GM18861 (cell line): Measurements from ENCODE around the gene STXBP4.

Source experiments
- ATAC-seq: cut with Tn5 transposase; IDR thresholded peaks from one replicate; pipeline ENCODE4 v1.9.1; 2021; ENCODE audit not compliant: unreplicated experiment

Gene STXBP4

DNA sequence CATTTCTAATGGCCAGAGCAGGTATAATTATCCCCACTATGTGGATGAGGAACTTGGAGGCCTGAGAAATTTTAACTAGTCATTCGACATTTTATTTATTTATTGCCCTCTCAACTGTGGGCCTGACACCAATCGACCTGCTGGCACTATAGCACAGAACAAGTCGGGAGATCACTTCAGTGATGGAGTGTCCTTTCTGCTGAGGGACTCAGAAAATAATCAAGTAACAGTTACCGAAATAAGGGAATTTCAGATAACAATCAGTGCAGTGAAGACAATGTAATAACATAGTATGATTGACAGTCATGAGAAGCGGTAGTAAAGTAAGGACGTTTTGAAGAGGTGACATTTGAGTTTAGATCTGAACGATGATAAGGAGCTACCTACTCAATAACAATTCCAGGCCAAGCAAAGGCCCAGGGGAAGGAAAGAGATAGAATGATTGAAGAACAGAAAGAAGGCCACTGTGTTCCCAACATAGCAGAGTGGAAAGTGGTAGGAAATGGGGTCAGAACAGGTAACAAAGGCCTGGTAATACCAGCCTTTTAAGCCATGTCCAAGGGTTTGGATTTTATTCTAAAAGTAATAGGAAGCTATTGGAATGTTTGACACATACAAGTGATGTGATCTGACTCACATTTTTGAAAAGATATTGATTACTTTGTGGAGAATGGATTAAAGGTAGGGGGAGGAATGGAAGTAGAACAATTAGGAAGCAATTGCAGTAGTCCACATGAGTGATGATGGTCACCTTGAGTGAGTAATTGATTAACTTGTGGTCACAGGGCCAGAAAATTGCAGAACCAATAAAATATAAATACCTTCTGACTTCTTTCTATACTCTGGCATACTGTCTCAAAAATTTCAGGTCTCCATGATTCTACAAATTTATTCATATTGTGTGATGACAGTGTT lies 1.4 kb downstream of the STXBP4 start:
- ATAC-seq: no peak

DNA sequence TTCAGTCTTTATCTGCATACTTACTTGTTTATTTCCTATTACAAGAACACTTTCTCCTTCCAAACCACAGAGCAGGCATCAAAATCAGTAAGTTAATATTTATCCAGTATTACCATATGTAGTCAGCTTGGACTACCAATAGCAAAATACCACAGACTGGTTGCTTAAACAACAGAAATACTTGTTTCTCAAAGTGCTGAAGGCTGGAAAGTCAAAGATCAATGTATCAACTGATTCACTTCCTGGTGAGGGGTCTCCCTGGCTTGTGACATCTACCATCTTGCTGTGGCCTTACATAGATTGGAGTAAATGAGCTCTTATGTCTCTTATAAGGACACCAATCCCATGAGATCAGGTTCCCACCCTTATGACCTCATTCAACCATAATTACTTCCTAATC lies 2.6 kb downstream of the STXBP4 start:
- peak; percentile 43 for ATAC-seq

DNA sequence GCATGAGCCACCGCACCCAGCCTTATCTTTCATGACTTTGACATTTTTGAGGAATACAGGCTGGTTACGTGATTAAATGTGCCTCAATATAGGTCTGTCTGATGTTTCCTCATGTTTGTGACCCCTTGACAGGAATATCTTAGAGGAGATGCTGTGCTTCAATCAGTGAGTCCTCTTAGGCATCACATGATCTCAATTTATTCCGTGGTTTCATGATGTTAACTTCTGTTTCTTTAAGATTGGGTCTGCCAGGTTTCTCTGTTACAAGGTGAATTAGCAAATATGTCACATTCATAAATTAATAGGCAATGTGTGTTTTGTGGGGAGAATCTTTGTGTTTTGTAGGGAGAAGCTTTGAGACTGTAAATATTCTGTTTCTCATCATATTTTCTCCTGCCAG lies 3.3 kb downstream of the STXBP4 start:
- no peak for ATAC-seq

DNA sequence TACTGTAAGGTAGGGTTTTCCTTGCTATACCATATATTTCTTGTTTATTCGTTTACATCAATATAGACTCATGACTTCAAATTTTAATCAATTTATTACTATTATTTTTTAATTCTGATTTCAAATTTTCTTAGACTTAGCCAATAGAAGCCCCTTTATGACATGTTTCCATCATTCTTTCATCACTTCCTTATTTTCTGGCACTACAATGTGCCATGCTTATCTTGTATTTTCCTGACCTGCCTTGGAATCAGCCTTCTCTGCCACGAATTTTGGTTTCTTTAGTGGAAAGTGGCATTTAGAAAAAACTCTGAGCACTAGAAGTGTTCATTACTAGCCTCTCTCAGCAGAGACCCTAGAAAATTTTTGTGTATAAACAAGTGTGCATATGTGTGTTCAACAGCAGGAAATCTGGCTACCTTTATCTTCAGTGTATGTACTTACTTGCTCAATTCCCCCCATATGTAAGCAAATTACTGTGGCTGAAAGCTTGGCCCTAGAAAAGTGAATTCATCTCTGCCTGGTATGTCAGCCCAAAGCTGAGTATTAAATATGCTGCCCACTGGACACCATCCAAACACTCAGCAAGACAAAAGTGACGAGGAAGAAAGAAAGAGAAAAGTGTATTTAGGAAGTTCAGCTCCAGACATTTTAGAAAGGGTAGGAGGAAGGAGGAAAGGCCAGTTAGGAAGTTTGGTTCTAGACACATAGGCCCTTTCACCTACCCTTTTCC lies 4.0 kb downstream of the STXBP4 start:
- ATAC-seq: no peak

DNA sequence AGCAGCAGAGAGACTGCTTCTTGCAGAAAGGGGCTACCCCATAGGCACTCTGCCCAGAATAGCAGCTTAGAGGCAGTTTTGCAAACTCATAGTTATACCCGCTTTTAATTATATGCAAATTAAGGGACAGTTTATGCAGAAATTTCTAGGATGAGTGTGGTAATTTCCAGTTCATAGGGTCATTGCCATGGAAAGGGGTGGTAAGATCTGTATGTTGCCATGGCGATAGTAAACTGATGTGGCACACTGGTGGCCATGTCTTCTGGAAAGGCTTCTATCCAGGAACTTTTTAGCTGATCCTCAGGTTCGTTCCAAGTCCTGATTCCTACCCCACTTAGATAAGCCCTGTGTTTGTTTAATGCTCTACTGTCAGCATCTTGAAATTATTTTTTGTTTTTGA lies 6.2 kb downstream of the STXBP4 start:
- ATAC-seq: no peak

DNA sequence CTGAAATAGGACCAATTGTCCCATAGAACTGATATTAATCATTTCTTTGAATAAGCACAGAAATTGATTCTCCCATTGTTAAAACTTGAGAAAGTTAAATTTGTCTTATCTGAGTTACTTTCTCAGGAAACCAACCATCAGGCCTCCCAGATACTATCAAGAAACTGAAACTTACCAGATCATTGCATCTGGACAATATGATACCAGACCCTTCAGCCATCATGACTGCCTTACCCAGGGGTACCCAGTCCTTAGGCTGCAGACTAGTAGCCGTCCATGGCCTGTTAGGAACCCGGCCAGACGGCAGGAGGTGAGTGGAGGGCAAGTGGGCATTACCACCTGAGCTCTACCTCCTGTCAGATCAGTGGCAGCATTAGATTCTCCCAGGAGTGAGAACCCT lies 7.8 kb downstream of the STXBP4 start:
- no peak for ATAC-seq

DNA sequence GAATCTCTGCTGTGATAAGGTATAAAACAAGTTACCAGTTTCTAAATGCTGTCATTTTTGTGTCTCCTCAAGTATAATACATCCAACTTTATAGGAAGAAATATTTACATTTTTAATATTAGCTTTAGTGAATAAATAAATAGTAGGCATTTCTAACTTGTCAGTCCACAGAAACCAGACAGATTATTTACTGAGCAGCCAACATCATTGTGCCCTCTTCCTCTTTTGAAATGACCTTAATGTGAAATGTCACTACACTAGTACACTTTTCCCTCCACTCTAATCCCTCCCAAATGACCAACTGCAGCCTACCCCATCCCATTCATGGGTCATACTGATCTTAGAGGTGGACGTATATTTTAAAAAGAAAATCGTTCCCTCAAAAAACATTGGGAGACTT lies 9.2 kb downstream of the STXBP4 start:
- ATAC-seq: no peak

DNA sequence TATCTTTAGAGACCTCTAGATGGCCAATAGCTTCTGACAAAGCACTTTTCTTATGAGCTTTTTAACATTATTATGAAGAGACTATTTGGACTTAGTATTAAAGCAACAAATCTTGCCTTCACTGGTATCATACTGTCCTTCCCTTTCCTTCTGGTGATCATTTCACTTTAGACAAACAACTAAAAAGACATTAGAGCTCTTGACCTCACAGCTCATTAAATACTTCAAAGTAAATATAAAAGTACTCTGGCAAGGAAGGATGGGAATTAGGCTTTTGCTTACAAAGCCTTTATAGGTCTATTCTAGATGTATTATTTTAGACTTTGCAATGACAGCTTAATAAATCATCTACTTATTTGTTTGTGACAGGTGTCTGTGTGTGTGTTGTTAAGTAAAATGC lies 11.1 kb downstream of the STXBP4 start:
- no peak for ATAC-seq

DNA sequence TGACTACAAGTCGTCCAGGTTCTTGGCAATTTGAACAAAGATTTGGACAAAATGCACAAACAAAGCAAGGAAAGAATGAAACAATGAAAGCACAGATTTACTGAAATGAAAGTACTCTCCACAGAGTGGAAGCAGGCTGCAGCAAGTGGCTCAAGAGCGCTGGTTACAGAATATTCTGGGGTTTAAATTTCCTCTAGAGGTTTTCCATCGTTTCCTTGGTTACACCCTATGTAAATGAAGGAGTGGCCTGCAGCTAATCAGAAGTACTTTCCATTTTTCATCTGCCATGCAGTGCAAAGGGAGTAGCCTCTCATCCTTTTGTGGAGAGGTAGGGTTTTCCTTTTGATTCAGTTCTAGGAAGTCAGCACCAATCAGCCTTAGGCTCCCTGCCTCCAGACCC lies 11.8 kb downstream of the STXBP4 start:
- no peak for ATAC-seq

DNA sequence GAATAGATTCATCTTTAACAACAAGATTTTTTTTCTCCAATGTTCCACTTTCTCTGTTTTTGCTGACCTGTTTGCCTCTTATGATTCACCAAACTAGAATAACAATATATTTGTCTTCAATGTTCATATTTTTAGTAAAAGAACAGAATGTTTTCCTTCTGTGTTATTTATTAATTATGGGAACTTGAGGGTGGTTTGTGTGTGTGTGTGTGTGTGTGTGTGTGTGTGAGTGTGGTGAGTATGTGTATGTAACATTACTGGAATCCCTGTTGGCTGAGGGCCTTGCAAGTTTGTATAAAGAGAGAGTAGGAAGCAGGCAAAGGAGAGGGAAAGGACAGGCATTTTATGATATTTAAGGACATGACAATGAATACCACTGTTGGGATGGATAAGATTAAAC lies 13.8 kb downstream of the STXBP4 start:
- ATAC-seq: no peak

DNA sequence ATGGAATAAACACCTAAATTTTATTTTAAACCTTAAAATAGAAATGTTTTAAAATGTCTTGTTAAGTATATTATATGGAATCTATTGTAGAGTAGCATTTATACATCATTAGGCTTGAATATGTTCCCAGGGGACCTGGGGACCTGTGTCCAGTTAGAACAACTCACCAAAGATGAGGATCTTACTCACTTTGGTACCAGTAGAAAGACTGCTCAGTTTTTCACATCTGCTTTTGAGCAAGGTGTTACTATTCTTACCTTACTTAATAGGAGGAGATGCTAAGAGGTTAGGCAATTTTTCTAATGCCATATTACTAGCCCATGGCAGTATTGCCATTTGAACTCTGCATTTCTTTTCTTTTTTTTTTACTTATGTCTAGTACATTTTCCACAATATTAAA lies 14.7 kb downstream of the STXBP4 start:
- no peak for ATAC-seq

DNA sequence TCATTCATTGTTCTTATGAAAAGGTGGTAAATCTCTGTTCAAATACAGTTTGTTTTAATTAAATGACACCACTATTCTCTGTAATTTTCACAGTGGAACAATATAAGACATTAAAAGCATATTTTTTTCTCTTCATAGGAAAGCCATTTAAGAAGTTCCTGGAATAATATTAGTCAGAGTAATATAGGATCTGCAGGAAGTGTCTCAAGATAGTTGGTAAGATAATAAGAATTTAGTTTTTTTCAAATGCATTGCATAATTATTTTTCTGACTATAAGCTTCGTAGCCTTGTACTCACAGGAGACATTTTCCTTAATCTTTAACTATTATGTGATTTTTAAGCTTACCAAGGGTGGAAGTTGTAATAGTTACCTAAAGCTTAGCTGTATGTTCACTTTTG lies 16.9 kb downstream of the STXBP4 start:
- no peak for ATAC-seq

DNA sequence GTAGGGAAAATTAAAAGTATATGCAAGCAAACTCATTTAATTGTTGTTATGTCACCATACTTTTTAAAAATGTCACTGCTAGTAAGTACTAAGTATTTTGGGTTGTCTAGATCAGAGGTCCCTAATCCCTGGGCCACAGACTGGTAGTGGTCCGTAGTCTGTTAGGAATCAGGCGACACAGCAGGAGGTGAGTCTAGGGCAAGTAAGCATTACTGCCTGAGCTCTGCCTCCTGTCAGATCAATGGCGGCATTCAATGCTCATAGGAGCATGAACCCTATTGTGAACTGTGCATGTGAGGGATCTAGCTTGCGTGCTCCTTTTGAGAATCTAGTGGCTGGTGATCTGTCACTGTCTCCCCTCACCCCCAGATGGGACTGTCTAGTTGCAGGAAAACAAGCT lies 21.6 kb downstream of the STXBP4 start:
- ATAC-seq: no peak

DNA sequence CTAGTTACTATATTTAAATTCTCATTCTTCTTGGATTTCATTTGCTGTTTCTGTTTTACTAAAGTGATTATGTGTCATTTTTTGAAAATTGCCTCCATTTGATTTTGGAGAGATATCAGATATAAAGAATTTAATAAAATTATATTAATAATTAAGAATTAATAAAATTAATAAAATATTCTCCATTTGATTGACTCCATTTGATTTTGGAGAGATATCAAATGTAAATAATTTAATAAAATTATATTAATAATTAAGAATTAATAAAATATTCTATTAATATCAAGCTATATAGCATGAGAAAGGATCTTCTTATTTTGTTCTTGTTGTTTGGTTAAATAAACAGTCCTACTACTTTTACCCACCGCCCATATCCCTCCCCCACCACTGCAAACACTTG lies 23.0 kb downstream of the STXBP4 start:
- ATAC-seq: no peak

DNA sequence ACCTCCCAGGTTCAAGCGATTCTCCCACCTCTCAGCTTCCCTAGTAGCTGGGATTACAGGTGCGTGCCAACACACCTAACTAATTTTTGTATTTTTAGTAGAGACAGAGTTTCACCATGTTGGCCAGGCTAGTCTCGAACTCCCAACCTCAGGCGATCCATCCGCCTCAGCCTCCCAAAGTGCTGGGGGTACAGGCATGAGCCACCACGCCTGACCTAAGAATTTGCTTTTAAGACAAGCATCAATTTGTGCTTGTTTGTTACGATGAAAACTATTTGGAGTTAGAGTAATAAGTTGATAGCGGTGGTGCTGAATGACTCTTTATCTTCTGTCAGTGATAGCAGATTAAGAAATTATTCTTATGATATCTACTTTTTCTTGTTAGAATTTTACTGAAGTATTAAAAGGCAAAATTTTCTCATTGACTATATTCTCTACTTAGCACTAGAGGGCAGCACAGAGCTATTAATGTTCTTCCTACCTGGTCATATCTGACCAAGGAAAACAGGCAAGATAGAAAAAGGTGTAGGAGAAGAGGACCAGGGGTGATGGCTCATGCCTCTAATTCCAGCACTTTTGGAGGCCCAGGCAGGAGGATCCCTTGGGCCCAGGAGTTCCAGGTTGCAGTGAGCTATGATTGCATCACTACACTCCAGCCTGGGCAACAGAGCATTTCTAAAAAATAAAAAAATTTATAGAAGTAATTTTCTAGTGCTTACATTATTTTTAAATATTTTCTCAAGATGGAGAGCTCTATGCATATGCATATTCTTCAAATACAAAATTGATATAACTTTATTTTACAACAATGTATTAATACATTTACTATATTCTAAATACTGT lies 24.5 kb downstream of the STXBP4 start:
- no peak for ATAC-seq

DNA sequence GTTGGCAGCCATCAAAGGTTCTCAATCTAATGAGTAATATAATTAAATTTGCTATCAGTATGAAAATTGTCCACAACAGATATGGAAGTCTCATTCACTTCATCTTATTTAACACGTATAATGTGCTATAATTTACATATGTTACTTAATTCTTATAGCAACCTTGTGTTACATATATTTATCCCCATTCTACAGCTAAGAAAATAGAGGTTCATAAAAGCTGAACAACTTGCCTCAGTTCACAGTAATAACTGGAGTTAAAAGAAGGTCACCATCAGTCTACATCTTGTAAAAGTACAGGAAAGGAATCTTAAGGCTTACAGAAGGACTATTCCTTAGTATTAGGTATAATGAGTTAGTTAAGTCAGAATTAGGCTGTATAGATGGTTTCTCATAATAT lies 27.9 kb downstream of the STXBP4 start:
- no peak for ATAC-seq

DNA sequence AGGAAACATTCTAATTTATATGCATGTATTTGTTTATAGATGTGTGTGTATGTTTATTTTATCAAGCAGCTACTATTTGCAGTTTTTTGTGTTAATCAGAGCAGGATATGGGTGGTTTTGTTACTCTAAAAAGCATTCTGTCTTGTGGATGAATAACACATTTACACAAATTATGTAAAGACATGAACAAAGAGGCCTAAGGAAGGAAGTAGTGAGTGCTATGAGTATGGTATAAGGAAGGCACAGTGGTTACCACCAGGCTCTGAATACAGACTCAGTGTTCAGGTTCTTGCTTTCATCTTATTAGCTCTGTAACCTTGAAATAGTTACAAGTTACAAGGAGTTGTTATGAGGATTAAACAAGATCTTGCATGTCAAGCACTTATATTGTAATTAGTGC lies 33.9 kb downstream of the STXBP4 start:
- no peak for ATAC-seq

DNA sequence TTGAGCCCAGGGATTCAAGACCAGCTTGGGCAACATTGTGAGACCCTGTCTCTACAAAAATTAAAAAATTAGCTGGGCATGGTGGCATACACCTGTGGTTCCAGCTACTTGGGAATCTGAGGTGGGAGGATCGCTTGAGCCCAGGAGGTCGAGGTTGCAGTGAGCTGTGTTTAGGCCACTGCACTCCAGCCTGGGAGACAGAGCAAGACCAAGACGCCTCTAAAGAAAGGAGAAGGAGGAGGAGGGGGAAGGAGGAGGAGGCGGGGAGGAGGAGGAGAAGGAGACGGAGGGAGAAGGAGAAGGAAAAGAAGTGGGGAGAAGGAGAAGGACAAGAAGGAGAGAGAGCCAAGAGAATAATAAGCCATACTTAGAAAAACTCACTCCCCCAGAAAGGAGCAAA lies 35.9 kb downstream of the STXBP4 start:
- ATAC-seq: no peak

DNA sequence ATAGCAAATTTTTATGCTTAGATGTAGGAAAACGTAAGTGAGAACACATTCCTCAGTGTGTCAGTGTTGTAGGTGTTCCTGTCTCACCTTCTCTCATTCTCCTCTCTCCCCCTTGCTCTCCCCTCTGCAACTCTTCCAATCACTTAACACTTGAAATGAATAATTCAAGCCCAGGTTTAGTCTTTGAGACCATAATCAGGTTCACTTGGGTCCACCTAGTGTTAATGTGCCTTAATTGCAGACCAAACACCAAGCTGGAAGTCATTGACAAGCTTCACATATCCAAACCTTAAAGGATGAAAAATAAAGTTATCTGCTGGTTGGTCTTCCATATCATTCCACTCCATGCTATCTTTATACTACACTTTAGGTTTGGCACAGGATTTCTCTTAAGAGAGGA lies 37.0 kb downstream of the STXBP4 start:
- ATAC-seq: no peak

DNA sequence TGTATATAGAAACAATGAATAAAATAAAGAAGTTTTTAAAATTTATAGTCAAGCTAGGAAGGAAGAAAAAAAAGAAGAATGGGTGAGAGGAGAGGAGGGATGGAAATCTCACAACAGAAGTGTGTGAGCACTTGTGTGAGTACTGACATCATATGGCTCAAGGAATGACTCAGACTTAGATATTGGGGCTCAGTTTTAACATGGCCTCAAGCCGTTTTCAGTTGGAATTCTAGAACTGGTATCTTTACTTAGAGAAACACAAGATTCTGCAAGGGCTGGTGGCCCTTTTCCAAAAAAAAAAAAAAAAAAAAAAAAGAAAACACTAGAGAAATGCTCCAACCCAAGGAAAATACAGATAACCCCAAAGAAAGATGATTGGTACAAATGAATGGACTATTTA lies 55.1 kb downstream of the STXBP4 start:
- no peak for ATAC-seq

DNA sequence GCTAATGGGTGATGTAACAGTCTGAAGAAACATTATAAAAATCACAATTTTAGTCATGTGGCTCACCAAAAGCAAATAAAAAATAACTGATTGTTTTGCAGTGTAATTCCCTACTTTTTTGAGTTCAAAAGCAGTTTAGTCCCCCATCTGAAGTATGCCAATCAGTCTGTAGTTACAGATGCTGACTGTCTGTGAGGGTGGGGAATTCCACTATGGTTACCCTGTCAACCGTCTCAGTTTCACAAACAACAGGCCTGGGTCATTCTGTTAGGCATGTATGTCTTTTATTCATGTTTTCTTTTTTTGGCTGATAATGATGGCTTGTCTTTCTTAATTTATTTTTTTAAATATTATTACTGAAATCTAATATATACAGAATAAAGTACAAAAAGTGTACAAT lies 69.3 kb downstream of the STXBP4 start:
- peak; percentile 96 for ATAC-seq

DNA sequence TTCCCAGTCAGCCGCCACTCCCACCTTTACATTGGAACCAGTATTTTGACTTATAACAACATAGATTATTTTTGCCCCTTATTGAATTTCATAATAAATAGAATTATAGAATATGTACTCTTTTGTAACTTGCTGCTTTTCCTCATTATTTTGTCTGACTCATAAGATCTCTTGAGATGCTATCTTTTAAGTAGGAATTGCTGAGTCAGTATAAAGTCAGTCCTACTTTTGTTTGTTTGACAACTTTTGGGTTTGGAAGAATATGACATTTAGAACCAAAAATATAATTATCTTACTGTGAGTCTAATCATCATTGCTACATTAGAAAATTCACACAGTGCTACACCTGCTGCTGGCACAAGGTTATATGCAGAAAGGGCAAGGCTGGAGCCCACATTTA lies 69.7 kb downstream of the STXBP4 start:
- ATAC-seq: no peak
